CD14-positive monocyte (primary cell): ENCODE results near the gene C9orf85. TPM values are rescaled to one million over a fixed set of nuclear protein-coding genes. Genes with fewer than 3 reads are reported as not detected.
"Not testable (repeated sequence)": the region's sequence is repeated elsewhere in the genome, so short reads cannot be mapped to it uniquely, and the experiment has no call there.

ENCODE experiments used
- DNase-seq, 3 donors: peaks; one replicate each; pipeline ENCODE4 v3.0.0-alpha.2; 2011 to 2022
- H2AFZ ChIP-seq: 2 replicates; pipeline ENCODE4 v1.6.0; 2012; ENCODE audit warnings: mild to moderate bottlenecking, low read depth, low read length, inconsistent platforms; ENCODE audit not compliant: insufficient read depth, poor library complexity, severe bottlenecking
- H3K27ac ChIP-seq, 2 donors: 1 replicate in 1 of 2; 2 replicates in 1 of 2; pipeline ENCODE4 v1.5.1; 2012 to 2013; ENCODE audit warnings: low read length in 2 of 2, control low read depth in 1 of 2, inconsistent platforms in 1 of 2, low read depth in 1 of 2, mild to moderate bottlenecking in 1 of 2
- H3K27me3 ChIP-seq, 2 donors: one replicate each; pipeline versions ENCODE4 v1.6.0 to v1.6.1; 2011 to 2013; ENCODE audit warnings: low read length in 2 of 2; ENCODE audit not compliant: control insufficient read depth in 2 of 2, insufficient read depth in 2 of 2
- H3K36me3 ChIP-seq, 2 donors: replicated peaks in 1 of 2; 1 replicate in 1 of 2; 2 replicates in 1 of 2; pipeline versions ENCODE4 v1.5.1 to v1.6.1; 2012 to 2013; ENCODE audit warnings: low read length in 2 of 2, control low read depth in 1 of 2, inconsistent platforms in 1 of 2, mild to moderate bottlenecking in 1 of 2; ENCODE audit not compliant: insufficient read depth in 2 of 2, control insufficient read depth in 1 of 2
- H3K4me1 ChIP-seq, 2 donors: 1 replicate in 1 of 2; 2 replicates in 1 of 2; pipeline versions ENCODE4 v1.5.1 to v1.6.1; 2012 to 2013; ENCODE audit warnings: low read length in 2 of 2, control low read depth in 1 of 2, inconsistent platforms in 1 of 2, mild to moderate bottlenecking in 1 of 2, moderate library complexity in 1 of 2; ENCODE audit not compliant: insufficient read depth in 2 of 2, control insufficient read depth in 1 of 2
- H3K4me2 ChIP-seq: replicated peaks from 2 replicates; pipeline ENCODE3; 2012; ENCODE audit warnings: low read length, moderate library complexity, mild to moderate bottlenecking; ENCODE audit not compliant: poor library complexity, severe bottlenecking; ENCODE audit errors: extremely low read depth
- H3K4me3 ChIP-seq, 3 experiments: fragments of 200-600 bp in 1 of 3; sonication (generic) in 1 of 3; replicated peaks in 1 of 3; 1 replicate in 2 of 3; 2 replicates in 1 of 3; pipeline ENCODE4 v1.5.1; 2011 to 2013; ENCODE audit warnings: low read length in 3 of 3, mild to moderate bottlenecking in 3 of 3, control low read depth in 2 of 3, low read depth in 2 of 3, inconsistent platforms in 1 of 3, moderate library complexity in 1 of 3
- H3K79me2 ChIP-seq: 2 replicates; pipeline ENCODE4 v1.6.0; 2012; ENCODE audit warnings: mild to moderate bottlenecking, control low read depth, inconsistent platforms, low read length, moderate library complexity; ENCODE audit not compliant: insufficient read depth
- H3K9ac ChIP-seq: 2 replicates; pipeline ENCODE4 v1.6.0; 2017; ENCODE audit warnings: low read length, mild to moderate bottlenecking; ENCODE audit not compliant: insufficient read depth, poor library complexity, severe bottlenecking
- H3K9me3 ChIP-seq, 2 donors: replicated peaks in 1 of 2; 1 replicate in 1 of 2; 2 replicates in 1 of 2; pipeline versions ENCODE4 v1.5.1 to v1.6.1; 2012 to 2013; ENCODE audit warnings: low read length in 2 of 2, control low read depth in 1 of 2; ENCODE audit not compliant: control insufficient read depth in 1 of 2, insufficient read depth in 1 of 2
- H4K20me1 ChIP-seq: 2 replicates; pipeline ENCODE4 v1.6.0; 2012; ENCODE audit warnings: mild to moderate bottlenecking, low read length, control low read depth, moderate library complexity; ENCODE audit not compliant: insufficient read depth
- H3K27ac Mint-ChIP-seq, 7 donors: one replicate each; pipeline ENCODE4 v1.8.0; 2020; ENCODE audit warnings: mild to moderate bottlenecking in 7 of 7, mixed read lengths in 7 of 7, moderate library complexity in 6 of 7, inconsistent platforms in 2 of 7
- H3K27me3 Mint-ChIP-seq, 3 donors: one replicate each; pipeline ENCODE4 v1.8.0; 2021 to 2022; ENCODE audit warnings: low read depth in 3 of 3, mild to moderate bottlenecking in 3 of 3, mixed read lengths in 3 of 3, moderate library complexity in 3 of 3, inconsistent platforms in 1 of 3
- H3K36me3 Mint-ChIP-seq, 2 donors: one replicate each; pipeline ENCODE4 v1.8.0; 2020; ENCODE audit warnings: mixed read lengths in 2 of 2, inconsistent platforms in 1 of 2, mild to moderate bottlenecking in 1 of 2
- H3K4me1 Mint-ChIP-seq: one replicate; pipeline ENCODE4 v1.8.0; 2020; ENCODE audit warnings: mild to moderate bottlenecking, mixed read lengths
- H3K4me3 Mint-ChIP-seq, 2 donors: one replicate each; pipeline ENCODE4 v1.8.0; 2020; ENCODE audit warnings: mild to moderate bottlenecking in 2 of 2, mixed read lengths in 2 of 2, moderate library complexity in 1 of 2
- H3K9me3 Mint-ChIP-seq, 7 donors: one replicate each; pipeline ENCODE4 v1.8.0; 2020 to 2022; ENCODE audit warnings: mixed read lengths in 7 of 7, mild to moderate bottlenecking in 6 of 7, moderate library complexity in 6 of 7, inconsistent platforms in 2 of 7
- WGBS: methylation state at CpG from one replicate; pipeline ENCODE4 v1.1.5; 2013; ENCODE audit warnings: missing lambda C conversion rate; ENCODE audit not compliant: insufficient coverage; 5-methylcytosine and 5-hydroxymethylcytosine counted together
- intact Hi-C, 2 donors: fragments of 100-400 bp; cut with micrococcal nuclease; formaldehyde crosslinking; loops; one replicate each; pipeline versions ENCODE4 v1.15.0 to v1.15.1; 2023
- polyA plus RNA-seq, 3 donors: library from polyadenylated mRNA; depleted of rRNA in 1 of 3; unstranded in 2 of 3; stranded (reverse) in 1 of 3; fragments of 300-500 nt in 2 of 3; fragments of >200 nt in 1 of 3; fragmentation: Illumina TruSeq in 2 of 3; gene quantifications; 1 replicate in 2 of 3; 2 replicates in 1 of 3; pipeline ENCODE4 v1.2.3, GENCODE V29; 2012 to 2021
- TF ChIP-seq, protein P1 (sequence below): fragments of 200-600 bp; IDR thresholded peaks from one replicate; pipeline ENCODE4 v1.8.0; 2022; ENCODE audit warnings: antibody characterized with exemption, mild to moderate bottlenecking

The C9orf85 gene
- polyA plus RNA-seq, 3 donors, result 4.5 to 6.4 (median 5.4) TPM

DNA sequence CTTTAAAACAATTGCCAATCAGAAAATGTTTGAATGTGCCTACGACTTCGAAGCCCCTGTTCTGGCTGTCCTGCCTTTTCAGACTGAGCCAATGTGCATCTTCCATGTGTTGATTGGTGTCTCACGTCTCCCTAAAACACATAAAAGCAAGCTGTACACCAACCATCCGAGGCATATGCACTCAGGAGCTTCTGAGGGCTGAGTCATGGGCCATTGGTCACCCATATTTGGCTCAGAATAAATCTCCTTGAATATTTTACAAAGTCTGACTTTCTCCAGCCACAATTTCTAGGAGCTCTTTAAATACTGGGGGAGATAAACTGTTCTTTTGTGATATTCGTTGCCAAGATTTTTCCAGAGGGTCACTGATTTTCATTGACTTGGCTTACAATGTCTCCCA is 95.1 kb downstream of the C9orf85 start:
- Histone ChIP-seq H3K4me1 (no peaks in the 10 kb centered on the region), H3K27ac (no peak overlapping the region), H3K9ac (no peak overlapping the region), H3K4me3 (no peak overlapping the region), H3K9me3 (peaks cover 0 to 3% of the 10 kb centered on the region in 2 donors), H3K36me3 (no peaks in the 10 kb centered on the region), H2AFZ (no peak overlapping the region), H4K20me1 (no peaks in the 10 kb centered on the region), H3K79me2 (no peaks in the 10 kb centered on the region), H3K27me3 (no peaks in the 10 kb centered on the region), H3K4me2 (no peak overlapping the region)
- 94% methylated on average over 2 of the region's 5 CpGs for WGBS
- intact Hi-C loops, result no loop called here
- H3K4me1 Mint-ChIP-seq, result no peaks in the 10 kb centered on the region
- TF ChIP-seq, protein P1, sequence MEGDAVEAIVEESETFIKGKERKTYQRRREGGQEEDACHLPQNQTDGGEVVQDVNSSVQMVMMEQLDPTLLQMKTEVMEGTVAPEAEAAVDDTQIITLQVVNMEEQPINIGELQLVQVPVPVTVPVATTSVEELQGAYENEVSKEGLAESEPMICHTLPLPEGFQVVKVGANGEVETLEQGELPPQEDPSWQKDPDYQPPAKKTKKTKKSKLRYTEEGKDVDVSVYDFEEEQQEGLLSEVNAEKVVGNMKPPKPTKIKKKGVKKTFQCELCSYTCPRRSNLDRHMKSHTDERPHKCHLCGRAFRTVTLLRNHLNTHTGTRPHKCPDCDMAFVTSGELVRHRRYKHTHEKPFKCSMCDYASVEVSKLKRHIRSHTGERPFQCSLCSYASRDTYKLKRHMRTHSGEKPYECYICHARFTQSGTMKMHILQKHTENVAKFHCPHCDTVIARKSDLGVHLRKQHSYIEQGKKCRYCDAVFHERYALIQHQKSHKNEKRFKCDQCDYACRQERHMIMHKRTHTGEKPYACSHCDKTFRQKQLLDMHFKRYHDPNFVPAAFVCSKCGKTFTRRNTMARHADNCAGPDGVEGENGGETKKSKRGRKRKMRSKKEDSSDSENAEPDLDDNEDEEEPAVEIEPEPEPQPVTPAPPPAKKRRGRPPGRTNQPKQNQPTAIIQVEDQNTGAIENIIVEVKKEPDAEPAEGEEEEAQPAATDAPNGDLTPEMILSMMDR, result no peak
- no peak overlapping the region for H3K27ac Mint-ChIP-seq
- H3K9me3 Mint-ChIP-seq, result peaks cover 0 to 3% (median 0%) of the 10 kb centered on the region in 7 donors
- H3K36me3 Mint-ChIP-seq, result no peaks in the 10 kb centered on the region
- H3K4me3 Mint-ChIP-seq, result no peak overlapping the region
- DNase-seq, result no peak
- H3K27me3 Mint-ChIP-seq, result peaks cover 0 to 3% (median 0%) of the 10 kb centered on the region in 3 donors

DNA sequence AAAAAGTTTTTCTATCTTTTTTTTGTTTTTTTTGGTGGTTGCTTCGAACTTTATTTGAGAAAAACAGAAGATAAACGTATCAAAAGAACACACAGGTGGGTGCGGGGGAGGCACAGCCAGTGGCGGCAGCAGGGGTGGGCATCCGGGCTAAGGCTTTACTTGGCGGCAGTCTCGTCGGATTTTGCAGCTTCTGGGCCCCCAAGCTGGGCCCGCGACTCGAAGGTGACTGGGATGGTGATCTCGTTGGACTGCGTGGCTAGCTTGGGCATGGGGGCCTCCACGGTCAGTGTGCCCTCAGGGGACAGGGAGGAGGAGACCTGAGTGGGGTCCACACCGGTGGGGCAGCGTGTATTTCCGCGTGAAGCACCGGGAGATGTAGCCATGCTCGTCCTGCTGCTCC is 96.3 kb downstream of the C9orf85 start:
- H3K27me3 ChIP-seq, H3K79me2 ChIP-seq, H3K36me3 ChIP-seq, H3K4me1 ChIP-seq, H3K4me3 Mint-ChIP-seq, intact Hi-C loops, H3K9ac ChIP-seq, H3K4me3 ChIP-seq, H3K4me2 ChIP-seq, H4K20me1 ChIP-seq, H3K4me1 Mint-ChIP-seq, H3K9me3 Mint-ChIP-seq, H3K27ac Mint-ChIP-seq, H3K27ac ChIP-seq, H3K9me3 ChIP-seq, H3K27me3 Mint-ChIP-seq, H2AFZ ChIP-seq, DNase-seq, H3K36me3 Mint-ChIP-seq: not testable (repeated sequence)
- WGBS, result 97% methylated on average over 5 of the region's 20 CpGs
